ENCODE measurements around the gene LTB4R2.

LTB4R2 gene, protein sequence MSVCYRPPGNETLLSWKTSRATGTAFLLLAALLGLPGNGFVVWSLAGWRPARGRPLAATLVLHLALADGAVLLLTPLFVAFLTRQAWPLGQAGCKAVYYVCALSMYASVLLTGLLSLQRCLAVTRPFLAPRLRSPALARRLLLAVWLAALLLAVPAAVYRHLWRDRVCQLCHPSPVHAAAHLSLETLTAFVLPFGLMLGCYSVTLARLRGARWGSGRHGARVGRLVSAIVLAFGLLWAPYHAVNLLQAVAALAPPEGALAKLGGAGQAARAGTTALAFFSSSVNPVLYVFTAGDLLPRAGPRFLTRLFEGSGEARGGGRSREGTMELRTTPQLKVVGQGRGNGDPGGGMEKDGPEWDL

DNA sequence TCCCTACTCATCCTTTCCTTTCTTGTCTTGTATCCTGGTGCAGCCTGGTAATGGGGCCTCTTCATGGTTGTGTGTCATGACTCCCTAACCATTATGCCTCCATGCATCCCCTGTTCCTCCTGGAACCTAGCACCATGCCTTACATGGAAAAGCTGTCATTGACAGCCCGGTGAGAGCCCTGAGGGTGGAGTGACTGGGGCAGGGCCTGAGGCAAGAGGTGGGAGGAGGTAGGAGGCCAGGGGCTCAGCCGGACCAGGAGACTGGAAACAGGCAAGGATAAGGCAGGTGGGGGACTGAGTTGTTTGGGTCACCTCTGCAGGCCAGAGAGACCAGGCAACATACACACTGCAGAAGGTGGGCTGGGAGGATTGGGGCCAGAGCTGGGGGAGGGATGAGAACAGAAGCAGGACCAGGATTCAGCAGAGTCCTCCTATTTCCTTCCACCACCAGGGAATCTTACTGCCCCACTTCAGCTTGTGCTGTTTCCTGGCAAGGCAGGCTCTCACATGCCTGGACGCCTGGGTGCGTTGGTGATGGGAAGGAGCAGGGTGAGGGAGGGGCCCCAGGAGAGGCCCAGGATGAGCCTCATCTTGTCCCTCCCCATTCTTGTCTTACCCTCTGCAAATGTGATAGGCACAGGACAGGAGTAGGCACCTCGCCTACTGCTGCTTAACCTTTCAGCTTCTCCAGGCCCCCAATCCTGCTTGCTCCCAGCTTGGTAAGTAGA lies at the start of gene LTB4R2:
TSS of gene LTB4R2 (plus strand) at position 603 of the 727 bp plus-strand sequence. CDS start 525 bp downstream, outside the sequence.
- no peak for ATAC-seq

DNA sequence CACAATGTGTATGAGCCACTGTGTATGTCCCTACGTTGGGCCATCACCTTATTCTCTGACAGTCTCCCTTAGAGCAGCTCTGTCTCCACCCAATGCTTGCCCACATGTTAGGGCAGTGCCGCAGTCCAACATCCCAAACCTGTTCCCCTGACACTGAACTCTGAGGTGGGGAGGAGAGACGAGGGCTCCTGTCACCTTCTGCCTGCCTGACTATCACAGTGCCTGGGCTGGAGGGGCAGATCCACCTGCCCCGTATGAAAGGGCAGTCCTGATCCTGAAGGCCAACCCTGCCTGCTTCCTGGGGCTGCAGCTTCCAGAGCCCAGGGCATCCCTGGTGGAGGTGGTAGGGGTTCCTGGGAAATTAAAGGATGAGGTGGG lies 49.2 kb upstream of the LTB4R2 start:
- ATAC-seq, result no peak

DNA sequence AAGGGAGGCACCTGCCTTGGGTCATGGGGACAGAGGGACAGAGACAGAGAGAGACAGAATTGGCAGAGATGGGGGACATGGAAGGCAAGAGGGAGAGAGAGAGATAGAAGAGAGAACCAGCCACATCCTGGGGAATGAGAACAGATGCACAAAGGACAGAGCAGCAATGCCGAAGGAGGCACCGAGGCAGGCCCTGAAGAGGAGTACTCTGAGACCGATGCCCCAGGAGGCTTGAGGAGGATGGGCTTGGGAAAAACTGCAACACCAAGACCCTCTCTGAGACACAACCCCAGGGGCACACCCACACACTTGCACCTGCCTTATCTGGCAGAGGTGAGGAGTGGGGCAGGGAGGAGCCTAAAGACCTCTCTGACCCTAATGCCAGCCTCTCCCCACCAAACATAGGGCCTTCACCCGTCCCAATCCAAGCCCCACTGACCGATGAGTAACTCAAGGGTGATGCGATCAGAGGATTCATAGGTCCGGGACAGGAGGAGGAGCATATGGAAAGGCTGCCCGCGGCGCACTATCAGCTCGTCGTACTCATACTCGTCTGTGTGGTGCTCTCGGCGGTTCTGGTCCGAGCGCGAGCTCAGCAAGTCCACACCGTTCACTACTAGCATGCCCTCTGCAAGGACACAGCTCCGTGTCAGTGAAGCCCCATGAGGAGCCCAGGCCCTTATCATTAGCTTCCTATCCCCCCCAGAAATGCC lies 48.5 kb upstream of the LTB4R2 start:
- no peak for ATAC-seq

DNA sequence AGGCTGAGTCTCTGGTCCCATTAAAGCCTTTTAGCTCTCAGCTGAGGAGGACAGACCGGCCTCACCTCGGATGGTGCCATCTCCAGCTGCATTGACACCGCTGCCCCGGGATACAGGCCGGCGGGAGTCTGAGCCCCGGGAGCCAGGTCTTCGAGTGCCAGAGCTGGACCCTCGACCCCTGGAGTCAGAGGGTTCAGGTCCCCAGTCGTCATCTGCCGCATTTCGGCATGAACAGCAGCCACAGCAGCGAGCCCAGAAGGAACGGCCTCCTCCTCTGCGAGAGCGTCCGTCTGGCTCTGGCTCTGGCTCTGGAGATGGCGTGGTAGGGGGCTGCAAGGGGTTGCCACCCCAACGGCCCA lies 48.0 kb upstream of the LTB4R2 start:
- no peak for ATAC-seq

DNA sequence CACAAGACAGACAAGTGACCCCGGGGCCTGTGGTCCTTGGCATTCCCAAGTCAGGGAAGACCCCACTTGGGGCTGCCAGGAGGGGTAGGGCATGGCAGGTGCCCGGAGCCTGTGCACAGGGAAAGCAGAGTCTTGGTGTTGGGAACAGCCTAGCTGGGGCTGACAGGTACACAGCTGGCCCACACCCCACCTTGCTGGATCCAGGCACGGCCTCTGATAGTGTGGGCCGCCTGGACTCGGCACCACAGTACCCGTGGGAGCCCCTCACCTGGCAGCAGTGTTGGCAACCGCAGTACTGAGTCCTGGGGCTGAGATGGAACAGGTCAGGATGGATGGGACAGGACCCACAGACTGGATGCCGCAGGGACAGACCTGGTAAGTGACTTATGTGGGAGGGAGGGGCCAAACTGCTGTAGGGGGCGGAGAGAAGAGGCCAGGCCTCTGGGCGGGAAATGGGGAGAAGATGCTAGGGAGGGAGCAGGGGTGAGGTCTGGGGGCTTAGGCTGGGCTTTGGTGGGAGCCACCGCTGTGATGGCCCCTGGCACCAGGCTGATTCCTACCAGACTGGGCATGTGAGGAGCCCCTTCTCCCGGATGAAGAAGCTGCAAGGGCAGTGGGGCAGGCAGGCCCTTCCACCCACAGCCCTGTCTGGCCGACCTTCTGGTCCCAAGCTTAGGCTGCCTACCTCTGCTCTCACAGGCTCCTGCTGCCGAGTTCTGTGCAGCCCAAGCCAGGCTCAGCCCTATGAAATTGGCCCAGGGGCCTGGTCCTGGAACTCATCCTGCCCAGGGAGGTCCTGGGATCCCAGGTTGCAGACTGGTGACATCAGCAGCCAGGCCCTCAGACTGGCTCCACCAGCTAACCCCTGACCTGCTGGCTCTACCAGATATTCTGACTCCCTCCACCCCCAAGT lies 46.9 kb upstream of the LTB4R2 start, which contains the start of gene TGM1:
TSS of gene TGM1 (minus strand) at position 357 of the 913 bp plus-strand sequence. CDS start 825 bp downstream, outside the sequence.
- no peak for ATAC-seq

DNA sequence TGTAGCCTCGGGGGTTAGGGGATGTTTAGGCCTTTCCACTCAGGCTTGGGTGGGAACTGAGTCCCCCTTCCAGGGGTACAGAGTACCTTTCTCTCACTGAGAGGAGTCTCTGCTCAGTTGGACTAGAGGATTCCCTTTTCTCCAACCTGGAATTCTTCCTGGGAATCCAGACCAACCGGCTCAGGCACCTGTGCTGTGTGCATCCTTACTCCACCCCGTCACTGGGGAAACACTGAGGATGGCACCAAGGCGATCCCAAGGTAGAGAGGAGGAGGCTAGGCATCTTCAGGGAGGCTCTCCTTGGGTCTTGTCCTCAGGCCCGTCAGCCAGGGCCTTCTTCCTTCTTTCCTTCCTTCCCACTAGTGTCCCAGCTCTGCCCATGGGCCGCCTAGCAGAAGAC lies 46.1 kb upstream of the LTB4R2 start:
- no peak for ATAC-seq

DNA sequence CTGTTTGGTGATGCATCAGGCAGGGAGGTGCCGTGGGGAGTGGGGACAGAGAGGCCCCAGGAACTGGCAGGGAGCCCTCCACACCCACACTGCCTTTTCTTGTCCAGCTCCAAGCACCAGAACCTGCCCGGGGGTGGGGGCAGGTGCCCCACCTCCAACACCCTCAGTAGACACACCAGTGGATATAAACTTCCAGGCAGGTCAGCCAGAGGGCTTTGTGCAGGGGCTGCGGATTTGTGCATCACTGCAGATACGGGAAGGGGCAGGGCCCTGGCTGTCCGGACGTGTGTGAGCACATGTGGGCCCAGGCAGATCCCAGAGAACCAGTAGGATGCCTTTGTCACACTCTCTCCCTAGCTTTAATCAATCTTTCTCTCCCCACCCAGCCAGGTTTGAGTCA lies 45.6 kb upstream of the LTB4R2 start:
- ATAC-seq, result no peak

DNA sequence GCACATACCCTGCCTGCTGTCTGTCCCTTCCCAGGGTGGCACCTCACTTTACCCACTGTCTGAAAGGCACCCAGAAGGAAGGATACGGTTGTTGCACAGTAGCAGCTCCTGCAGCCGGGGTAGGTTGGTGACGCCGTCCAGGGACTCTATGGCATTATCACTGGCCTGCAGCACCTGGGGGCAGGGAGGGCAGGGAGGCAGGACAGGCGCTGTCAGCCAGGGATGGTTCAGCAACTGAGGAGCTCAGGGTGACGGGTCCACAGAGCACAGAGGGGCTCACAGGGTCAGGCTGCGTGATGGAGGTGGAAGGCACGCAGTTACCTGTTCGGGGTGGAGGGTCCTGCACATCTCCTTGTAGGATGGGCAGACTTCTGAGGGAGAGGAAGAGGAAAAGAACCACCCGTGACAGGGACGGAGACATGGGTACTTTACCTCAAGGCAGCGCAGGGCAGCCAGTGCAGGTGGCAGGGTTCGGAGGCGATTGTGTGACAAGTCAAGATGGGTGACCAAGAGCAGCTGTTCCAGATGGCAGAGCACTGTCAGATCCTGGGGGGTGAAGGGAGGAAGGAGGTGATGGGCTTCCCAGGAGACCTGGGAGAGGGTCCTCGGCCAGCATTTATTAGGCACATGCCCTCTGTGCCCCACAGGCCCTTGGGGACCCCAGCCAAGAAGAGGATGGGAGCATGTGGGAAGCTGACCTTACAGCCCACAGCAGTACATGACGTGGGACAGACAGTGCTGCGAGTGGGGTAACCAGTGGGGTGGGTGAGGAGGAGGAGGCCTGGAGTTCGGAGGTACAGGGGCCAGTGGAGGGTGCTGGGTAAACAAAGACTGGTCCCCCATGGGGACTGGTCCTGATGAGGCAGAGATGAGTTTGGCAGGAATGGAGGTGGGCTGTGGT lies 43.3 kb upstream of the LTB4R2 start:
- no peak for ATAC-seq

DNA sequence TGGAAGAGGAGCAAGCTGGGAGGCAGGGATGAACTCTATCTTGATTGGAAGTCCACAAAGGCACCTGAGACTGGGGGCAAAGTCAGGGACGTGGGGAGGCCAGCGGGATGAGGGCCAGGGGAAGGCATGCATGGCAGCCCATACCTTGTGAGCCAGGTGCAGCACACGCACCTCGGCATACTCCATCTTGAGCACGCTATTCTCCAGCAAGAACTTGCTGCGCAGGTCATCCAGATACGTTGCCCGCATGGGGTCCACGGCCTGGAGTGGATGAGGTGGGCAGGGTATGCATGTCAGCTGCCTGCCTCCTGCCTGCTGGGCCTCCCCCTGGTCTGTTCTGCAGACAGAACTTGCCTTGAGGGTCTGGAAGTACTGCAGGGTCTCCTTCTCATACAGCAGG lies 42.4 kb upstream of the LTB4R2 start:
- no peak for ATAC-seq

DNA sequence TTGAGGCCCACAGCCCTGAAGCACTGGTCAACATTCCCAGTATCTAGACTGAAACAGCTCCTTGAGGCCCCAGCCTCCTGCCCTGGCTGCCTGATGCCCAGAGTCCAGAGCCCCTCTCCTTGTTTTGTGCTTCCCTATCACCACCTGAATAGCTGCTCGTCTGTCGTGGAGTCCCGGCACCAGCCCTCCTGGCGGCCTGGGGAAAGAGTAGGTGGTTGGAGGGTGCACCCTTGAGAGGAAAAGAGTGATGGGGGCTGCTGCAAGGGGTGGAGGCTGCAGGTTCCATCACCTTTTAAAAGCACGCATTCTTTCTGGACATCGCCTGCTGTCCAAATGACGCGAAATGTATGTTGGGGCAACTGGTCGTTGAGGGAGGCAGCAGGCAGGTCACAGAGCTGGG lies 41.7 kb upstream of the LTB4R2 start:
- no peak for ATAC-seq

DNA sequence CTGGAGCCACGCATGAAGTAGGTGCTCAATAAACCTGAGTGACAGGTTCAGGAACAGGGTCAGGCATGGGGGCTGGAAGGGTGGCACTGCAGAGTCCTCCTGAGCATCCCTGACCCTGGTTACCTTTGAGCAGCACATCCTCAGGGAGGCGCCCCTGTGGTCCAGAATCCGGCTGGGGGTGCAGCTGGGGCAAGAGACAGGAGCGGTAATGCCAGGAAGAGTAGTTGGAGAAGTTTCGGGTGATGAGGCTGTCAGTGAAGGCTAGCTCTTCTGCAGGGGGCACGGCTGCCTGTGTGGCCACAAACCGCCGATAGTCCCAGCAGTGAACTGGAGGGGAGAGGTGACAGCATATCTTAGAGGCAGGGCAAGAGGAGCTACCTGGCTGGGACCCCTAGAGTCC lies 40.6 kb upstream of the LTB4R2 start:
- ATAC-seq, result no peak

DNA sequence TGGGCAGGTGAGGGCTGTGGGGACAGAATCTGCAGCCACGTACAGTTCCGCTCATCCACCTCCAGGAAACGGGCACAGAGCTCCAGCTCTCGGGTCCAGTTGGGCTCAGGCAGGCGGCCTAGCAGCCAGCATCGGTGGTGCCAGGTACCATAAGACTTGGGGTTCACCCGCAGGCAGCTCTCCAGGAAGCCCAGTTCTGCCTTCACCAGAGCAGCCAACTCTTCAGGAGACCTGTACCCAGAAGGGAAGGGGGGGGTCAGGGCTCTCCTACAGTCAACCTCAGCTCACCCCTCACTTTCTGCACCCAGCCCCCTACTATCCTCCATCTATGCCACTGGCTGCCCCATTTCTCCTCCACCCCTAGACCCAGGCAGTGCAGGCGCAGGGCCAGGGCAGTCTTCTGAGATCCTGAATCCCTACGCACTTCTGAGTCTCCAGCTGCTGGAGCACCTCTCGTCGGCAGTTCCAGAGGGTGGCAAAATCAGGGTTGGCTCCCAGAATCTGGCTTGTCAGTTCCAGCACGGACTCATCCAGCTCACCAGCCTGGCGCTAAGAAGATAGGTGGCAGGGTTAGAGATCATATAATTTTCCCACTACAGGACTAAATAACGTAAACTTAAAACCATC lies 39.9 kb upstream of the LTB4R2 start:
- ATAC-seq, result no peak

DNA sequence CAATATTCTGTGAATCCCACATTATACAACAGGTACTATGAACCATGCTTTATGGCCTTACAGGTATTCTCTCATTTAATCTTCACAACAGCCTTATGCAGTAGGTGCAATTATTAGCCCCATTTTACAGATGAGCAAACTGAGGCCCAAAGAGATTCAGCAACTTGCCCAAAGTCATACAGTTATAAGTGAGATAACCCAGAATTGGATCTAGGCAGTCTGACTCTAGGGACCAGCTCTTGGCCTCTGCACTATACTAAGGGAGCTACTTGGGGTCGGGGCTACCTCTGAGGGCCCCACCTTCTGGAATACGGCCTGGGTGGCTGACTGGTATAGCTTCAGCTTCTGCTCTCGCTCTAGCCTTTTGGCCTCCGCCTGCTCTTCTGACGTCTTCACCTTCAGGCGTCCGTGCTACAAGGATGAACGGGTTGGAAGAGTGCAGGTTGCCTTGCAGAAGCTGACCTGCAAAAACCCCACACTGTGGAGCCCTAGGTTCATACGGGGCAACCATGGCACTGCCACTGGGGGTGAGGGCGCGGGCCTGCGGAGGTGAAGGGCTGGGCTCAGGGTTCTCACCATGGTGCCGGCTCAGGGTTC lies 39.3 kb upstream of the LTB4R2 start:
- no peak for ATAC-seq

DNA sequence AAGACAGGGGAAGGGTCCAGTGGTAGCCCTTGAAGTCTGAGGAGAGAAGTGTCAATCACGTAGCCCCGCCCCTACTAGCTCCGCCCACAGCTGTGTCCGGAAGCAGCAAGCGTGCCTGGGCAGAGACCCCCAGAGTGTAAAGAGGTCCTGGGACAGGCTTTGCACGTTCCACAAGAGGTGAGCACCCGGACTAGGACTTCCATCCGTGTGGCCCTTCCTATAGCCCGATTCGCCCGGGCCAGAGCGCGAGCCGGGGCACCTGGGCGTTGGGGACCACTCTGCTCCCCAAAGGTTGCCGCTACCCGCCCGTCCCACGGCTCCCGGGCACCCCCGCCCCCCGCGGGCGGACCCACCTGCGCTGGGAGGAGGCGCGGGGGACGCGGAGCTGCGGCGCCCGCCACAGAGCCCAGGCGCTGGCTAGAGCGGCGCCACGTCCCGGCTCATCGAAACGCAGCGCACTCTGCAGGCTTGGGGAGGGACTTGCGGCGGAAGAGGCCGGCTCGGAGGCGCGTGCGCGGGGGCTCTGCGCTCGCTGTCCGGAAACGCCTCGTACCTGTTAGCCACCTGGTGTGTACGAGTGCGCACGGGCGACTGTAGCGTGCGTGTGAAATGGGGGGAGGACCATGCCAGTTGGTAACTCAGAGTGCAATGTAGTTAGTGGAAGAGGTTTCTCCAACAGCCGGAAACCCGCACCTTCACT lies 38.7 kb upstream of the LTB4R2 start, which contains the start of gene RABGGTA:
TSS of gene RABGGTA (minus strand) at position 464 of the 700 bp plus-strand sequence. CDS start 482 bp downstream, outside the sequence.
- peak; percentile 83 to 89 for ATAC-seq

DNA sequence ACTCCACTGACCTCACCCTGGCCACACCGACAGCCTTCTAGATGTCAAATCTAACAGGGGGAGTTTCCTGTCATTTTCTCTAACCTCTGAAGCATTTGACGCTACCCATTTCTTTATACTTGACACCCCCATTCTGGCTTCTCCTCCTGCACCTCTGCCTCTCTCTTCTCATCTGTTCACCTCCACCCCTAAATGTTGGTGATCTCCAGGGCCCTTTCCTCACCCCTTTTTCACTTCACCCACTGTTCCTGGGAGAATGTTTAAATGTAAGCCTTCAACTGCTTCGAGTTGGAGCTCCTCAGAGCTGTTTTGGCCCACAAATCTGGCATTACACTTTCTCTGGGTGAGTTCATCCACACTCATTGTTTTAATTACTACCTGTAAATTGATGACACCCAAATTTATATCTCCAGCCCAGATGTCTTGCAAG lies 38.1 kb upstream of the LTB4R2 start:
- no peak for ATAC-seq

DNA sequence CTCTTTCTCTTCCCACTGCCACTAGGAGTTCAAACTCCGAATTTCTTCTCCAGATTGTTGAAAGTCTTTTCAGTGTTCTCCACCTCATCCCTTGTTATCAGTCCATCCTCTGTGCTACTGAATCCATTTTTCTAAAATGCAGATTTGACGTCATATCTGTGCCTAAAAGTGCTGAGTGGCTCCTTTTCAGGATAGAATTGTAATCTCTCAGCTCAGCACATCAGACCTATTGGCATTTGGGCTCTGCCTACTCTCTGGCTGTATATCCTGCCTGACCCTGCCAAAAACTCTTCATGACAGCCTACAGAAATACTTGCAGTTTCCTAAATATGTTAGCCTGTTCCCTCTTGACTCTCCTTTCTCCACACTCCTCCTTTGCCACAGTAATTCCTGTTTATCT lies 37.5 kb upstream of the LTB4R2 start:
- ATAC-seq, result no peak

DNA sequence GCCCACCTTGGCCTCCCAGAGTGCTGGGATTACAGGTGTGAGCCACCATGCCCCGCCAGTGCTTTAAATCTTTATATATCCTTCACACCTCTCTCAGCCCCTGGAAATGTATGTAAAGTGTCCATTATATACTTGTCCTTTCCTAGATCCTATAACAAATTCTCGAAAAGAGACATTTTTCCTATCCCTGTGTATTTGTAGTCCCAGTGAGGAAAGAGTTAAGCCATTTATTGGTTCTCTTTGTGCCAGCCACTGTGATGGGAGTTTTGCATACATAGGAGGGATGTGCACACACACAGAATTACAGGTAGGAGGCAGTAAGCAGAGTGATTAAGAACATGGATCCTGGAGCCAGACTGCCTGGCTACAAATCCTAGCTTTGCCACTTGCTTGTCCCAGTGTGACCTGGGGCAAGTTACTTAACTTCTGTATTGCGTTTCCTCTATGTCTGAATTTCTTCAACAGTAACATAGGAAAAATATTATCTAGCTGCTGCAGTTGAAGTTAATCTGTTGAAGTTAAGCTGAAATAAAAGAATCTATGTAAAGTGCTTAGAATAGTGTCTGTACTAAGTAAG lies 36.4 kb upstream of the LTB4R2 start:
- no peak for ATAC-seq

DNA sequence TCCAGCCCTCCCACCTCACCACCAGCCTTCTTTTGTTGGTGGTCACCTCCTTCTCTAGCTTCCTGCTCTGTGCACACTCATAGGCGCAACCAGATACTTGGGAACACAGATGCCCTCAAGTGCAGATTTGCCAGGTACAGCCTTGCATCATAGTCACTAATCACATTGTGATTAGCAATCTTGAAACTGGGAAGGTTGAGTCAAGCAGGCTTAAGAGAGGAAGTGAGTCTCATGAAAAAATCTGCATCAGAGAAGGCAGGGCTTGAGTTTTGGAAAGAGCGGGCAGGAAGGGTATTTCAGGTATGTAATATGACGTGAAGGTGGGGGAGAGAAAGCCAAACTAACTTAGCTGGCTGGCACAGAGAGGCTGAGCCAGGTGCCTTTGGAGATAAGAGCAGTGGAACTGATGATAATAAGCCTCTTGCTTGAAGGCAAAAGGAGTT lies 35.8 kb upstream of the LTB4R2 start:
- ATAC-seq, result peak; percentile 67 to 73

DNA sequence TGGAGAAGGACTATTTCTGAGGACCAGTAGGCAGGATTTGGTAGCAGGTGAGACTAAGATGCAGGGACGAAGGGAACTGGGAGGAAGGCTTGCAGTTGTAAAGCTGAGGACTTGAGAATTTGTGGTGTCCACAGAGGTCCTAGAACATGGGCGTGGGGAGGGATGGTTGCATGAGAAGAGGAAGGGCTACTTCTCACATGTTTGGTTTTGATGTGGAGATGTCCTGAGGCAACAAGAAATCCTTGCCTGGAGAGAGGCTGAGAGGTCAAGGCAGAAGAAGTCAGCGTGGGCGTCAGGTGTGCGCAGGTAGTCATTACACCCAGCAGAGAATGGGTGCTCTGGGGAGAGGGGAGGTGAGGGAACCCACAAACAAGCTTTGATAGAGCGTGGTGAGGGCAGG lies 32.9 kb upstream of the LTB4R2 start:
- ATAC-seq, result no peak
